IPS-18a (cell line): ENCODE data around the gene FHIT.

Experiments used
- H3K27ac ChIP-seq: one replicate; pipeline ENCODE4 v1.5.1; 2013; ENCODE audit warnings: low read length
- H3K27me3 ChIP-seq: one replicate; pipeline ENCODE4 v1.6.1; 2013; ENCODE audit warnings: mild to moderate bottlenecking, low read length; ENCODE audit not compliant: control insufficient read depth, insufficient read depth
- H3K36me3 ChIP-seq: one replicate; pipeline ENCODE4 v1.6.1; 2013; ENCODE audit warnings: low read depth, low read length; ENCODE audit not compliant: control insufficient read depth
- H3K4me1 ChIP-seq: one replicate; pipeline ENCODE4 v1.6.1; 2013; ENCODE audit warnings: low read depth, low read length; ENCODE audit not compliant: control insufficient read depth
- H3K4me3 ChIP-seq: one replicate; pipeline ENCODE4 v1.5.1; 2013; ENCODE audit warnings: low read length
- H3K9ac ChIP-seq: one replicate; pipeline ENCODE4 v1.6.1; 2013; ENCODE audit warnings: mild to moderate bottlenecking, low read length, moderate library complexity
- H3K9me3 ChIP-seq: one replicate; pipeline ENCODE4 v1.6.1; 2013; ENCODE audit warnings: low read depth, low read length; ENCODE audit not compliant: control insufficient read depth

Gene FHIT

DNA sequence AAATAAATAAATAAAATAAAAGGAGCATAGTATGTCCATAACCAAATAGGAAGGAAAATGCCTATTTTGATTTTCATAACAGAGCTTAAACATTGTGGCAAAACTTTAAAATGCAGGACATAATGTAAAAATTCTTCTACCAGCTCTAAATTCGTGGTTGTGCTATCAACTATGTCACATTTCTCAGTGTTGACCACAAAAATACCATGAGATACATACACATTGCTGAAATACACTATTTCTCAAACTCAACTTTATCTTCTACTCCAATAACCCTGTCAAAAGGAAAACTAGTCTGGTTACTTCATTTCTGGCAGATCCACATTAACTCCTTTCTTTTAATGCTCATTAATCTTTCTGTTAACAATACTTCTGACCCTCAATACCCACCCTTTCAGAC is 523.2 kb downstream of the FHIT start:
- Histone ChIP-seq H3K9ac (no peak overlapping the region), H3K27me3 (no peaks in the 10 kb centered on the region), H3K36me3 (no peaks in the 10 kb centered on the region), H3K4me1 (no peaks in the 10 kb centered on the region), H3K4me3 (no peak overlapping the region), H3K27ac (no peak overlapping the region), H3K9me3 (no peaks in the 10 kb centered on the region)

DNA sequence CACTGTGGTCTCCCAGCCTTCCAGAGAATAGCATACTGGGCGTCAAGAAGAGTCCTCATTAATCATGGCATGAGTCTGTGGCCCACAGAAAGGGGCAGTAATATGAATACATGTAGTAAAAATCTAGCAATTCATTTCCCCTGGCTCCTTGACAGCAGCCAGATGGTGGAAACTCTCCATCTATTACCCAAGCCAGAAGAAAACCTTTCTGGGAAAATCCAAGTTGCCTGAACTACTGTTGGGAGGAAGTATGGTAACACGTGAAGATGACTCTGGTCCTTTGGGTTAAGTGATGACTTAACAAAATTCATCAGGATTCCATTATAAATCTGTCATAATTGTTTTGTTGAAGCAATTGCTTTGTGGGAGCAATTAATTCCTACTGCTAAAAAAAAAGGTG is 530.5 kb downstream of the FHIT start:
- Histone ChIP-seq H3K4me3 (no peak overlapping the region), H3K27ac (no peak overlapping the region), H3K9ac (no peak overlapping the region), H3K27me3 (no peaks in the 10 kb centered on the region), H3K4me1 (no peaks in the 10 kb centered on the region), H3K36me3 (no peaks in the 10 kb centered on the region), H3K9me3 (no peaks in the 10 kb centered on the region)

DNA sequence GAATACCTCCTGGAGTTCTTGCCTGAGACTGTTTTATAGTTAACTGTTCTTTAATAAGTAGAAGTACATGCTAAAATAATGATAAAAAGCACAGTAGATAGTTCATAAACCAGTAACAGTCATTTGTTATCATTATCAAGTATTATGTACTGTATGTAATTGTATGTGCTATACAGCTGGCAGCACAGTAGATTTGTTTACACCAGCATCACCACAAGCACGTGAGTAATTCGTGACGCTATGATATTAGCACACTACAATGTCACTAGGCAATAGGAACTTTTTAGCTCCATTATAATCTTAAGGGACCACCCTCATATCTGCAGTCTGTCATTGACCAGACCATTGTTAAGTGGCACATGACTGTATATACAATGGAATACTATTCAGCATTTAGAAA is 534.7 kb downstream of the FHIT start:
- no peaks in the 10 kb centered on the region for H3K9me3 ChIP-seq
- no peaks in the 10 kb centered on the region for H3K27me3 ChIP-seq
- no peak overlapping the region for H3K9ac ChIP-seq
- H3K4me1 ChIP-seq, result no peaks in the 10 kb centered on the region
- no peaks in the 10 kb centered on the region for H3K36me3 ChIP-seq
- no peak overlapping the region for H3K4me3 ChIP-seq
- H3K27ac ChIP-seq, result no peak overlapping the region

DNA sequence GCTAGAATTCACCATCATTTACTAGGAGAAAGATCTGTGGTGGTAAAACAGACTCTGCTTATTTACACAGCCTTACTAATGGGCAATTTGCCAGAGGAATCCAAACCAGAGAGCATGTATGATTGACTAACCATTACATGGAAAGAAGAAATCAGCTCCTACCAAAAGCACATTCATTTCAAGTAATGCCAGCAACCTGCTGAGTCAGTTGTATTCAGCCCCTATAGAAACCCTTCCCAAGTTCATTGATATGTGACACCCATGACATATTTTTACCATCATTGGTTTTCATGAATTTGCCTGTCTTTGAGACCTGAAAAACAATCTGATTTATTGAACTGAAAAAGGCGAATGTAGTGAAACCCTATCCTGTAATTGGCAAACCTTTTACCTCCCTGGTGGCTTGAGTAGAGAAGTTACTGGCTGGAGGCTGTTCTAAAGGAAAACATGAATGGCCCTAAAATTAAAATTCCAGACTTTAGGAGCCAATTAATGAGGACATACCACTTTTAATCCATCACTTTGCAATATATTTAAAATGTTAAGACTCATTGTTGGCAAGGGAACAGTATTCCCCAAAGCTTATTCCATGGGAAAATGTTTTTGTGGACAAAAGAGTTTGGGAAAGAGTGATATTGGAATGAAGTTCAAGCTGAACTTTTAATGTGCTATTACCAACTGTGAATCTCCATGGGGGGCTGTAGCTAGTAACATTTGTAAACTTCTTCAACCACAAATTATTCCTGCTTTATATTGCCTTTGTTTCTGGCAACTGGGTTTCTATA is 542.9 kb downstream of the FHIT start:
- Histone ChIP-seq H3K36me3 (no peaks in the 10 kb centered on the region), H3K4me3 (no peak overlapping the region), H3K4me1 (peaks cover 8% of the 10 kb centered on the region), H3K9ac (no peak overlapping the region), H3K27me3 (no peaks in the 10 kb centered on the region), H3K27ac (no peak overlapping the region), H3K9me3 (peaks cover 4% of the 10 kb centered on the region)

DNA sequence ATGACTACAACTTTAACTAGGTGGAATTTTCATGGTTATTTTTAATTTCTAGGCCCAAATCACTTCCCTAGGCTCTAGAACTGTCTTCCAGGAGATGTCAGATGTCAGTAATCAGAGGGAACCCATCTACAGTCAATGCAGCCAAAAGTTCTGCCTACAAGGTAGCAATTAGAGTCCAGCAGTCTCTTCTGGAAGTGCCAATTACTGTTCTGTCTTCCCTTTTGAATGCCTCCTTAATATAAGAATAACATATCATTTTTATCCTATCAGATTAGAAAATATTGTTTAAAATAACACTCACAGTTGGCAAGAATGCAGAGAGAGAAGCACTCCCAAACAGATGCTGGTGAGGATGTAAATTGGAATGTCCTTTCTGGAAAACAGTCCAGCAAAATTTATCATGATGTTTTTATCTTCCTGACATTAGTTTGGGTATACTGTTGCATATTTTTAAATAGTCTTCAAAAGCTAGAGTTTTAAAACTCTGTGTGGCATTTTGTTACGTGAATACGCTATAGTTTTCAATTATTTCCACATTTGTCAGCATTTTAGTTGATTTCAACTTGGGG is 543.7 kb downstream of the FHIT start:
- Histone ChIP-seq H3K27me3 (no peaks in the 10 kb centered on the region), H3K4me1 (peaks cover 8% of the 10 kb centered on the region), H3K27ac (no peak overlapping the region), H3K36me3 (no peaks in the 10 kb centered on the region), H3K9me3 (peaks cover 4% of the 10 kb centered on the region), H3K9ac (no peak overlapping the region), H3K4me3 (no peak overlapping the region)

DNA sequence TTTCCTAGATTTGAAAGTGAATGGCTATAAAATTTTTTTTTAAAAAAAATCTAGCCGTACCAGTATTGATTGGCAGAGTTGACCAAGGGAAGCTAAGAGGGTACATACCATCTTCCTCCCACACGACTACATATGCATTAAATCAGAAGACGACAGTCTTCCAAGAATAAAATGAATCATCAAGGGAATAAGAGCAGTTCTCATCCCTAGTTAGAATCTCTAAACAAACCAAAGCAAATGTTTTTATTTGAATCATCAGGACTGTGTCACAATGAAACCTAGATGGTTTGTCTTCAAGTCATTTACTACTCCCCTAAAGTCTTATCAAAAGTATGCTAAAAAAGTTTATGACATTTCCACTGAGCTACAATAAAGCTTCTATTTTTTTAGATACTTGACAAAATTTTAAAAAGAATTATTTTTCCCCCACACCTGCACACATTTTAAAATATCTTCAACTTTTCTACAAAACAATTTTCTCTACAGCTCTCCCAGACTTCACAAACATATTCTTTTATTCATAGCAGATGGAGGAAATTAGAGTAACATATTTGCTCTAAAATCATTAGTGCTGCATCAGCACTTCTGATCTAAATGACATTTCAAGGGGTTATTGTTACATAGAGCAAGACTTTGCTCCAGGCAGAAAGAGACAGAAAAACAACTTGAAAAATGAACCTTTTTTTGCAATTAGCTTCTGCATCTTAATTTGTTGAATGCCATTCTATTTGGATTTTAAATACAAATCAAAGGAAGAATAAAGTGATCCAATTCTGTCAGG is 547.1 kb downstream of the FHIT start:
- H3K4me3 ChIP-seq, result no peak overlapping the region

DNA sequence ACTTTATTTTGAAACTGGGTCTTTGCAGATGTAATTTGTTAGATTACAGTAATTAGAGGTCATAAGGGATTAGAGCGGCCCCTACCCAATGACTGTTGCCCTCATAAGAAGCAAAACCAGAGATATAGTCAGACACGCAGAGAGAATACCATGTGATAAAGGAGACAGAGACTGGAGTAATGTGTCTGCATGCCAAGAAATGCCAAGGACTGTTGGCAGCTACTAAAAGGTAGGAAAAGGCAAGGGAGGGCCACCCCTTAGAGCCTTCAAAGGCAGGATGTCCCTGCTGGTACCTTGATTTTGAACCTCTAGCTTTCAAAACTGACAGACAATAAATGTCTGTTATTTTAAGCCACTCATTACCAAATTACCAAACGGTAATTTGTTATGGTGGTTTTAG is 548.2 kb downstream of the FHIT start:
- Histone ChIP-seq H3K4me1 (peaks cover 5% of the 10 kb centered on the region), H3K27ac (no peak overlapping the region), H3K9me3 (no peaks in the 10 kb centered on the region), H3K27me3 (no peaks in the 10 kb centered on the region), H3K9ac (no peak overlapping the region), H3K4me3 (no peak overlapping the region), H3K36me3 (no peaks in the 10 kb centered on the region)

More for the DNA sequence above, 547.1 kb downstream of the FHIT start:
- Histone ChIP-seq H3K9me3 (no peaks in the 10 kb centered on the region), H3K36me3 (no peaks in the 10 kb centered on the region), H3K27ac (no peak overlapping the region), H3K27me3 (no peaks in the 10 kb centered on the region), H3K4me1 (peaks cover 8% of the 10 kb centered on the region), H3K9ac (no peak overlapping the region)

DNA sequence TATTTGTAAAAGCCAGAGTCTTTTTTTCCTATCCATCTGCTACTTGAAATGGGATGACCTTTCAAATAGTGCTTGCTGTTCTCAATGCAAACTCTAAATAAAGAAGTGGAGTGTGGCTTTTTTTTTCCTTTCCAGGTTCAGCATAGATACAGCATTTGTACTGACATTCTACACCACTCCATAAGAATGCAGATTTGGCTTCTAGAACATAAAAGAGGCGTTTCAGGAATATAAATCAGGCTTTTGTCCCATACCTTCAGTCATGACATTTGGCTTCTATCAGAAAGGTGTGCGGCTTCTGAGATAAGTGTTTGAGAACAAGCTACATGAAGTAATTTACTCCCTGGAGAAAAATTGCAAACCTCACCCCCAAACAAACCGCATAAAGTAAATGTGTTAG is 553.1 kb downstream of the FHIT start:
- Histone ChIP-seq H3K9ac (no peak overlapping the region), H3K36me3 (no peaks in the 10 kb centered on the region), H3K4me1 (peaks cover 13% of the 10 kb centered on the region), H3K9me3 (no peaks in the 10 kb centered on the region), H3K27me3 (no peaks in the 10 kb centered on the region), H3K27ac (no peak overlapping the region), H3K4me3 (no peak overlapping the region)

DNA sequence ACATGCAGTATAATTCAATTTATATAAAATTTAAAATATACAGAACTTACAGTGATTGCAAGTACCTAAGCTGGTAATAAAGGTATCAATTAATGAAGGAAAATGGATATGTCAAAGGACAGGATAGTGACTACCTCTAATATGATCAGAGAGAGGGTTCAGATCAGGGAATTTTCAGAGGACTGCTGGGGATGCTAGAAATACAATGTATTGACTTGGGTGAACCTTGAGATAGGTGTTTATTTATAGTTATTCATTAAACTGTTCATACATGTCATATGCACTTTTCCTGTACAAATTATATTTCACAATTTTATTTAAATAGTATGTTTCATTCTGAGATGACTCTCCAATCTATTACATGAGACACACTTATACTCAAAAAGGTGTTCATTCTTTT is 554.1 kb downstream of the FHIT start:
- H3K27ac ChIP-seq, result no peak overlapping the region
- peaks cover 13% of the 10 kb centered on the region for H3K4me1 ChIP-seq
- H3K27me3 ChIP-seq, result no peaks in the 10 kb centered on the region
- H3K4me3 ChIP-seq, result no peak overlapping the region
- no peaks in the 10 kb centered on the region for H3K9me3 ChIP-seq
- no peak overlapping the region for H3K9ac ChIP-seq
- H3K36me3 ChIP-seq, result no peaks in the 10 kb centered on the region

DNA sequence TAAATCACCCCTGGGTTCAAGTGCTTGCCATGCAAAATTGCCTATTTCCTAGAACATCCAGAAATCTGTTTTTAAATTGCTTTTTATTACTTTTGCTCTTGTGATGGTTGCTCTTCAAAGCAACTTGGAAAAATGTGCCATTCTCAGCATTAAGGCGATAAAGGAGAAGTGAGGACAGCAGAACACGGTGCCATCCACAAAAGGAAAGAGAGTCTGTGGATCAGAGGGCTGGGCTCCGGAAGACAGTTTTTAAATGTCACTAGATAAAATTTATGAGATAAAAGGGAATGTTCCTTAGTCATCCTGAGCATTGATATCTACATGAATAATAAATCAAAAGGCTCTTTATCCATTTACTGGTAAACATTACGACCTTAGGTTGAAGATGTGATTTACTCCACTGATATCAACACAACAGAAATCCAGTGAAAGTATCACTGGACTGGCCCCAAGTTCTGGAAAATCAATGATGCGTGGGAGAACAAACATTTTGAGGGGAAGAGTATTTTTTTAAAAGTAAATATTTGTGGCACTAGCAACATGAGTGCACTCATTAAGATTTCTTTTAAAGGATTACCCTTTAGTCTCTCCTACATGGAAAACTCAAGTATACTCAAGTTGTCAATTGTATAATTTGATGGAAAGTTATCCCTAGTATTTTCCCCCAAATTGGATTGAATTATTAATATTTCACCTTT is 554.7 kb downstream of the FHIT start:
- H3K9ac ChIP-seq, result no peak overlapping the region
- H3K4me1 ChIP-seq, result peaks cover 13% of the 10 kb centered on the region
- H3K4me3 ChIP-seq, result no peak overlapping the region
- no peak overlapping the region for H3K27ac ChIP-seq
- H3K36me3 ChIP-seq, result no peaks in the 10 kb centered on the region
- no peaks in the 10 kb centered on the region for H3K9me3 ChIP-seq
- H3K27me3 ChIP-seq, result no peaks in the 10 kb centered on the region

DNA sequence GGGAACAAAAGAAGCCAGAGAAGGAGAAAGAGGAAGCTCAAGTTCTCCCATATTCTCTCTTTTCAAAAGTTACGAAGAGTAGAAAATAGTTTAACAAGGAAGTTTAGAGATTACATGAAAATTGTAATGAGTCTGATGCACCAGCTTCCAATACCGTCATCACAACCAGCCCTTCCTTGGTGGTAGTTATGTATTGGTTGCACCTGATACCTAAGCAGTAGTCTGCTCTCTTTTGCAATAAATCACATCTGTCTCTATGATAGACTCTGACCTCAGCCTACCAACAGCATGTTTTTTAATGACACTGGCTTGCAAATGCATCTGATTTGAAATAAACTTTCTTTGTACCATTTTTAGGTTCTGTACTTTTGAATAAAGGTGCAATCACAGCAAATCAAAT is 575.8 kb downstream of the FHIT start:
- Histone ChIP-seq H3K4me3 (no peak overlapping the region), H3K27me3 (no peaks in the 10 kb centered on the region), H3K9me3 (no peaks in the 10 kb centered on the region), H3K36me3 (no peaks in the 10 kb centered on the region), H3K4me1 (peaks cover 15% of the 10 kb centered on the region), H3K9ac (no peak overlapping the region), H3K27ac (no peak overlapping the region)
